ENCODE data around the gene NCEH1.

NCEH1 gene

GRCh38 chr3:172707967-172708366, 2.9 kb downstream of the NCEH1 start:
- no peak for ATAC-seq
- TF ChIP-seq ARNTL (CRISPR knock-in tag; IDR thresholded peaks at IDR 0.05; ENCODE audit: borderline replicate concordance, low read depth) (no peak), CSRNP3 (CRISPR knock-in tag; IDR thresholded peaks at IDR 0.05) (no peak), SNAI2 (CRISPR knock-in tag; IDR thresholded peaks at IDR 0.05) (no peak), TSHZ2 (CRISPR knock-in tag; IDR thresholded peaks at IDR 0.05) (no peak)

GRCh38 chr3:172707030-172707429, 3.8 kb downstream of the NCEH1 start:
- ATAC-seq: no peak
- TF ChIP-seq POU6F1 (CRISPR knock-in tag; IDR thresholded peaks at IDR 0.05; ENCODE audit: borderline replicate concordance, low read depth) (no peak), OSR1 (CRISPR knock-in tag; IDR thresholded peaks at IDR 0.05) (no peak), SNAI2 (CRISPR knock-in tag; IDR thresholded peaks at IDR 0.05) (no peak), ISL1 (CRISPR knock-in tag; IDR thresholded peaks at IDR 0.05) (no peak), PPARA (CRISPR knock-in tag; IDR thresholded peaks at IDR 0.05; ENCODE audit: borderline replicate concordance) (no peak)

- no peak for ATAC-seq
- no peak for TF ChIP-seq BACH2 (CRISPR knock-in tag; IDR thresholded peaks at IDR 0.05; ENCODE audit: borderline replicate concordance)
- no peak for TF ChIP-seq TSHZ2 (CRISPR knock-in tag; IDR thresholded peaks at IDR 0.05)
- no peak for TF ChIP-seq ZNF70 (CRISPR knock-in tag; IDR thresholded peaks at IDR 0.05)
- no peak for TF ChIP-seq PATZ1 (CRISPR knock-in tag; IDR thresholded peaks at IDR 0.05; ENCODE audit: borderline replicate concordance)
- no peak for TF ChIP-seq ZFP30 (CRISPR knock-in tag; IDR thresholded peaks at IDR 0.05)
- TF ChIP-seq ARNTL (CRISPR knock-in tag; IDR thresholded peaks at IDR 0.05; ENCODE audit: borderline replicate concordance, low read depth): no peak
- TF ChIP-seq ZNF8 (CRISPR knock-in tag; IDR thresholded peaks at IDR 0.05): no peak
- TF ChIP-seq GLIS3 (CRISPR knock-in tag; IDR thresholded peaks at IDR 0.05): no peak
- no peak for TF ChIP-seq ZC3H10 (CRISPR knock-in tag; IDR thresholded peaks at IDR 0.05)
- TF ChIP-seq ESRRG (CRISPR knock-in tag; IDR thresholded peaks at IDR 0.05): no peak
- no peak for TF ChIP-seq CREB5 (CRISPR knock-in tag; IDR thresholded peaks at IDR 0.05; ENCODE audit: low read depth)
- TF ChIP-seq CSRNP3 (CRISPR knock-in tag; IDR thresholded peaks at IDR 0.05): no peak
- no peak for TF ChIP-seq TCF4 (CRISPR knock-in tag; IDR thresholded peaks at IDR 0.05; ENCODE audit: borderline replicate concordance)
- TF ChIP-seq RARB (CRISPR knock-in tag; IDR thresholded peaks at IDR 0.05): no peak
Measured at GRCh38 chr3:172705170-172705569, 5.7 kb downstream of the NCEH1 start.

Data from SK-N-SH treated with all-trans-retinoic acid at 6 μM for 48 hours (cell line).